Suprapubic skin (tissue), 4 donors: ENCODE results near the gene AGAP3. TPM values are rescaled to one million over a fixed set of nuclear protein-coding genes. Genes with fewer than 3 reads are reported as not detected.
A peak's percentile ranks its signal among the peaks of the same experiment; 100 is the strongest.

Experiments
- DNase-seq, 2 donors: peaks; one replicate each; pipeline ENCODE4 v3.0.0-alpha.2; 2019; ENCODE audit warnings: low spot score in 2 of 2
- H3K27ac ChIP-seq: fragments of 200-600 bp; sonication (generic); one replicate; pipeline ENCODE4 v1.5.1; 2019
- H3K27me3 ChIP-seq: fragments of 200-600 bp; sonication (generic); one replicate; pipeline ENCODE4 v1.5.1; 2019
- H3K36me3 ChIP-seq: fragments of 200-600 bp; sonication (generic); one replicate; pipeline ENCODE4 v1.5.1; 2019
- H3K4me1 ChIP-seq: fragments of 200-600 bp; sonication (generic); one replicate; pipeline ENCODE4 v1.5.1; 2019
- H3K4me3 ChIP-seq: fragments of 200-600 bp; sonication (generic); one replicate; pipeline ENCODE4 v1.5.1; 2019; ENCODE audit warnings: mild to moderate bottlenecking
- H3K9me3 ChIP-seq: fragments of 200-600 bp; sonication (generic); one replicate; pipeline ENCODE4 v1.5.1; 2019
- CTCF ChIP-seq, 2 donors: fragments of 200-600 bp in 1 of 2; fragments of 450-650 bp in 1 of 2; sonication (generic) in 1 of 2; IDR thresholded peaks; one replicate each; pipeline ENCODE4 v1.5.1; 2016 to 2019; ENCODE audit warnings: antibody characterized with exemption in 2 of 2, mild to moderate bottlenecking in 1 of 2, moderate library complexity in 1 of 2
- EP300 ChIP-seq: sonication (generic); formaldehyde crosslinking; IDR thresholded peaks from one replicate; pipeline ENCODE4 v1.6.1; 2017; ENCODE audit warnings: antibody characterized with exemption
- POLR2A ChIP-seq, 2 donors: fragments of 450-650 bp; IDR thresholded peaks; one replicate each; pipeline ENCODE4 v1.6.1; 2017; ENCODE audit warnings: antibody characterized with exemption in 2 of 2, mild to moderate bottlenecking in 2 of 2, moderate library complexity in 2 of 2
- POLR2AphosphoS5 ChIP-seq, 3 donors: sonication (generic); formaldehyde crosslinking; IDR thresholded peaks; one replicate each; pipeline ENCODE4 v1.6.1; 2017; ENCODE audit warnings: antibody characterized with exemption in 3 of 3
- WGBS: methylation state at CpG from one replicate; pipeline ENCODE4 v1.1.5; 2018; 5-methylcytosine and 5-hydroxymethylcytosine counted together
- total RNA-seq, 4 donors: library from RNA; depleted of rRNA; stranded (reverse); fragments of >200 nt; gene quantifications; one replicate each; pipeline ENCODE4 v1.1.0, GENCODE V29; 2016

The AGAP3 gene
- total RNA-seq, 4 donors from 2014 or later, result 126 to 162 (median 134) TPM

GRCh38 chr7:151091003-151091402 is 4.7 kb downstream of the AGAP3 start:
- Histone ChIP-seq H3K4me3 (no peak overlapping the region), H3K36me3 (no peaks in the 10 kb centered on the region), H3K27me3 (no peaks in the 10 kb centered on the region), H3K27ac (no peak overlapping the region), H3K9me3 (no peaks in the 10 kb centered on the region), H3K4me1 (peaks cover 53% of the 10 kb centered on the region)
- 83% methylated on average over 6 of the region's 7 CpGs for WGBS
- TF ChIP-seq POLR2AphosphoS5 (IDR thresholded peaks at IDR 0.05) (no peak), EP300 (no peak), CTCF (IDR thresholded peaks at IDR 0.05) (no peak), POLR2A (IDR thresholded peaks at IDR 0.05) (no peak)
- peak in 1 of 2 donors; percentile 59 for DNase-seq

DNA sequence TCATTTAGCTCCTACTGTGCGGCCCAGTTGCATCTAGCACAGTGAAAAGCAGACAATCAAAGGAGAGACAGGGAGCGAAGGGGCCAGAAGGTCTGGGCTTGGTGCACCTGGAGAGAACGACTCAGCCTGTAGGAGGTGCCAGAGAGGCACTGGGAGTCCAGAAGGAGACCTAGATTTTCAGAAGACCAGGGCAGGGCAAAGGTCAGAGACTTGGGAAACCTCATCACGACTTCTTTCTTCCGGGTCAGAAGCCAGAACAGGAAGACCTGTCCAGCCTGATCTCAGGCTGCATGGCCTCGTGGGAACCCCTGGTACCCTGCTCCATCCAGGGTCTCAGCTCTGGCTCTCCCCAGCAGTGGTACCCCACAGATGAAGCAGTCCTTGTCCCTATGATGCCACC is 5.2 kb downstream of the AGAP3 start:
- peaks cover 52% of the 10 kb centered on the region for H3K4me1 ChIP-seq
- no peaks in the 10 kb centered on the region for H3K9me3 ChIP-seq
- 67% methylated on average over 5 of the region's 6 CpGs for WGBS
- H3K4me3 ChIP-seq, result no peak overlapping the region
- TF ChIP-seq POLR2A (IDR thresholded peaks at IDR 0.05) (no peak), POLR2AphosphoS5 (IDR thresholded peaks at IDR 0.05) (no peak), EP300 (no peak), CTCF (IDR thresholded peaks at IDR 0.05) (peak in 1 of 2 donors; percentile 56)
- H3K36me3 ChIP-seq, result no peaks in the 10 kb centered on the region
- no peak overlapping the region for H3K27ac ChIP-seq
- H3K27me3 ChIP-seq, result no peaks in the 10 kb centered on the region
- no peak for DNase-seq

- peaks cover 52% of the 10 kb centered on the region for H3K4me1 ChIP-seq
- WGBS, result 92% methylated on average over 14 of the region's 14 CpGs
- no peaks in the 10 kb centered on the region for H3K27me3 ChIP-seq
- no peak overlapping the region for H3K27ac ChIP-seq
- no peak overlapping the region for H3K4me3 ChIP-seq
- H3K9me3 ChIP-seq, result no peaks in the 10 kb centered on the region
- H3K36me3 ChIP-seq, result no peaks in the 10 kb centered on the region
- no peak for TF ChIP-seq CTCF (IDR thresholded peaks at IDR 0.05)
- TF ChIP-seq POLR2AphosphoS5 (IDR thresholded peaks at IDR 0.05), result no peak
- no peak for TF ChIP-seq POLR2A (IDR thresholded peaks at IDR 0.05)
- no peak for TF ChIP-seq EP300
- no peak for DNase-seq
Observed at GRCh38 chr7:151091988-151092387, 5.7 kb downstream of the AGAP3 start.

DNA sequence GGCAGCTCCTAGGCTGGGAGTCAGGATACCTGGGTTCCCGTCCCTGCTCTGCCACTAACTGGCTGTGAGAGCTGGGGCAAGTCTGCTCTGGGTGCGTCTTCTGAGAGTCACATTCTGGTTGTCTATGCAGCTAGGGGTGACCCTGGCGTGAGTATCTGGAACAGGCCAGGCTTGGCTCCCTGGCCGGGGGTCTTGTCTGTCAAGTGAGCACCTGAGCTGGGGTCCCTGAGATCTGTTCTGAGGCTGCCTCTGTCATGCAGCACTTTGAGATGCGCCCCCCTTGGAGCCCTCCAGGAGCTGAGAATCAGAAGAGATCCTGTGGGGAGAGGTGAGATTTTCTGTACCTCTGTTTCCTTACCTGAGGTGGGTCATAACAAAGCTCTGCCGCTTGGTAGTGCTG is 7.5 kb downstream of the AGAP3 start:
- no peak for DNase-seq
- 92% methylated on average over 2 of the region's 6 CpGs for WGBS
- H3K4me3 ChIP-seq, result no peak overlapping the region
- H3K27me3 ChIP-seq, result no peaks in the 10 kb centered on the region
- no peaks in the 10 kb centered on the region for H3K9me3 ChIP-seq
- no peak for TF ChIP-seq EP300
- TF ChIP-seq POLR2A (IDR thresholded peaks at IDR 0.05), result no peak
- no peak for TF ChIP-seq CTCF (IDR thresholded peaks at IDR 0.05)
- no peaks in the 10 kb centered on the region for H3K36me3 ChIP-seq
- H3K27ac ChIP-seq, result no peak overlapping the region
- peaks cover 35% of the 10 kb centered on the region for H3K4me1 ChIP-seq

- Histone ChIP-seq H3K27ac (no peak overlapping the region), H3K27me3 (no peaks in the 10 kb centered on the region), H3K9me3 (no peaks in the 10 kb centered on the region), H3K4me3 (no peak overlapping the region), H3K4me1 (peaks cover 28% of the 10 kb centered on the region), H3K36me3 (no peaks in the 10 kb centered on the region)
- no peak for DNase-seq
- 83% methylated on average over 5 of the region's 5 CpGs for WGBS
- TF ChIP-seq EP300 (no peak), POLR2AphosphoS5 (IDR thresholded peaks at IDR 0.05) (no peak), POLR2A (IDR thresholded peaks at IDR 0.05) (no peak), CTCF (IDR thresholded peaks at IDR 0.05) (no peak)
Observed at GRCh38 chr7:151094675-151095074, 8.4 kb downstream of the AGAP3 start.
